Measurements from ENCODE around the gene PROKR1.

Gene PROKR1

GRCh38 chr2:68627615-68628014 lies 15.8 kb upstream of the PROKR1 start:
- Histone ChIP-seq H3K9me3 (ENCODE audit: insufficient read depth, low read length) (peaks cover 4% of the 10 kb centered on the region; the same call in 1 of the 2 replicates), H3K4me1 (ENCODE audit: low read length) (no peaks in the 10 kb centered on the region), H3K4me2 (ENCODE audit: low read length) (no peak overlapping the region), H3K79me2 (ENCODE audit: low read length) (no peaks in the 10 kb centered on the region), H3K9ac (ENCODE audit: low read length) (no peak overlapping the region), H3K27ac (ENCODE audit: low read length) (no peak overlapping the region), H3K36me3 (replicated peaks; ENCODE audit: low read depth, low read length) (peaks cover 7% of the 10 kb centered on the region), H4K20me1 (ENCODE audit: insufficient read depth, low read length) (no peaks in the 10 kb centered on the region), H3K27me3 (ENCODE audit: low read depth, low read length) (no peaks in the 10 kb centered on the region), H2AFZ (ENCODE audit: low read depth, low read length) (no peak overlapping the region), H3K4me3 (ENCODE audit: low read length) (no peak overlapping the region)
- no peak for TF ChIP-seq EZH2phosphoT487 (IDR thresholded peaks at IDR 0.05; ENCODE audit: low read depth)
- no peak for TF ChIP-seq CTCF (IDR thresholded peaks at IDR 0.05; ENCODE audit: low read depth, low read length)

- H3K79me2 ChIP-seq (ENCODE audit: low read length), result no peaks in the 10 kb centered on the region
- no peak for TF ChIP-seq CTCF (IDR thresholded peaks at IDR 0.05; ENCODE audit: low read depth, low read length)
- TF ChIP-seq EZH2phosphoT487 (IDR thresholded peaks at IDR 0.05; ENCODE audit: low read depth), result no peak
- H3K4me2 ChIP-seq (ENCODE audit: low read length), result no peak overlapping the region
- no peak overlapping the region for H3K27ac ChIP-seq (ENCODE audit: low read length)
- no peak overlapping the region for H3K9ac ChIP-seq (ENCODE audit: low read length)
- no peaks in the 10 kb centered on the region for H4K20me1 ChIP-seq (ENCODE audit: insufficient read depth, low read length)
- H3K4me1 ChIP-seq (ENCODE audit: low read length), result no peaks in the 10 kb centered on the region
- no peaks in the 10 kb centered on the region for H3K36me3 ChIP-seq (replicated peaks; ENCODE audit: low read depth, low read length)
- H3K9me3 ChIP-seq (ENCODE audit: insufficient read depth, low read length), result no peaks in the 10 kb centered on the region
- H2AFZ ChIP-seq (ENCODE audit: low read depth, low read length), result no peak overlapping the region
- no peak overlapping the region for H3K4me3 ChIP-seq (ENCODE audit: low read length)
- no peaks in the 10 kb centered on the region for H3K27me3 ChIP-seq (ENCODE audit: low read depth, low read length)
Measured at GRCh38 chr2:68632021-68632420, 11.4 kb upstream of the PROKR1 start.

- TF ChIP-seq EZH2phosphoT487 (IDR thresholded peaks at IDR 0.05; ENCODE audit: low read depth), result no peak
- TF ChIP-seq CTCF (IDR thresholded peaks at IDR 0.05; ENCODE audit: low read depth, low read length), result no peak
- Histone ChIP-seq H3K9me3 (ENCODE audit: insufficient read depth, low read length) (no peaks in the 10 kb centered on the region), H3K4me2 (ENCODE audit: low read length) (no peak overlapping the region), H2AFZ (ENCODE audit: low read depth, low read length) (no peak overlapping the region), H3K9ac (ENCODE audit: low read length) (no peak overlapping the region), H3K27ac (ENCODE audit: low read length) (no peak overlapping the region), H3K27me3 (ENCODE audit: low read depth, low read length) (no peaks in the 10 kb centered on the region), H3K79me2 (ENCODE audit: low read length) (no peaks in the 10 kb centered on the region), H3K36me3 (replicated peaks; ENCODE audit: low read depth, low read length) (no peaks in the 10 kb centered on the region), H4K20me1 (ENCODE audit: insufficient read depth, low read length) (no peaks in the 10 kb centered on the region), H3K4me3 (ENCODE audit: low read length) (no peak overlapping the region), H3K4me1 (ENCODE audit: low read length) (no peaks in the 10 kb centered on the region)
Measured at GRCh38 chr2:68637047-68637446, 6.3 kb upstream of the PROKR1 start.

- Histone ChIP-seq H3K9me3 (ENCODE audit: insufficient read depth, low read length) (no peaks in the 10 kb centered on the region), H3K9ac (ENCODE audit: low read length) (peak overlapping the region; percentile 49), H3K27ac (ENCODE audit: low read length) (no peak overlapping the region), H3K36me3 (replicated peaks; ENCODE audit: low read depth, low read length) (no peaks in the 10 kb centered on the region), H3K4me3 (ENCODE audit: low read length) (peak overlapping the region; percentile 88), H3K79me2 (ENCODE audit: low read length) (no peaks in the 10 kb centered on the region), H3K27me3 (ENCODE audit: low read depth, low read length) (peaks cover 23% of the 10 kb centered on the region), H4K20me1 (ENCODE audit: insufficient read depth, low read length) (no peaks in the 10 kb centered on the region), H3K4me1 (ENCODE audit: low read length) (peaks cover 26% of the 10 kb centered on the region), H2AFZ (ENCODE audit: low read depth, low read length) (peak overlapping the region; percentile 44; the same call in 1 of the 2 replicates), H3K4me2 (ENCODE audit: low read length) (peak overlapping the region; percentile 91)
- TF ChIP-seq EZH2phosphoT487 (IDR thresholded peaks at IDR 0.05; ENCODE audit: low read depth) (no peak), CTCF (IDR thresholded peaks at IDR 0.05; ENCODE audit: low read depth, low read length) (no peak)
Measured at GRCh38 chr2:68643874-68644485, 601 bp downstream of the PROKR1 start.

Measured in OCI-LY3 (cell line).